LNCaP clone FGC (cell line): ENCODE results near the gene ACTL7A.

Source experiments
- DNase-seq: peaks from one replicate; pipeline ENCODE4 v3.0.0-alpha.2; 2011; ENCODE audit warnings: low read depth
- H3K4me3 ChIP-seq: 2 replicates; pipeline ENCODE4 v1.5.1; 2011; ENCODE audit warnings: mild to moderate bottlenecking, low read depth, low read length, control low read depth
- CTCF ChIP-seq: IDR thresholded peaks from 2 replicates; pipeline ENCODE4 v1.5.1; 2012; ENCODE audit warnings: mild to moderate bottlenecking; ENCODE audit not compliant: control insufficient read depth, insufficient read depth; ENCODE audit errors: extremely low read depth

ACTL7A gene

GRCh38 chr9:108855888-108856287 is 6.2 kb upstream of the ACTL7A start, which contains the start of gene ACTL7B:
Gene ACTL7B (minus strand): TSS chr9:108855986. CDS start chr9:108855930, 56 bp downstream.
- DNase-seq = no peak
- TF ChIP-seq CTCF = no peak
- H3K4me3 ChIP-seq = no peak within 1 kb of the TSS

GRCh38 chr9:108857572-108857971 is 4.5 kb upstream of the ACTL7A start:
- TF ChIP-seq CTCF = no peak
- DNase-seq = no peak

GRCh38 chr9:108859459-108860114 is 2.5 kb upstream of the ACTL7A start:
- no peak overlapping the region for H3K4me3 ChIP-seq
- TF ChIP-seq CTCF = no peak
- DNase-seq = no peak

More at GRCh38 chr9:108857572-108857971, 4.5 kb upstream of the ACTL7A start:
- H3K4me3 ChIP-seq = no peak overlapping the region

- no peak for DNase-seq
- no peak overlapping the region for H3K4me3 ChIP-seq
- no peak for TF ChIP-seq CTCF
Measured at GRCh38 chr9:108860354-108860753, 1.7 kb upstream of the ACTL7A start.

GRCh38 chr9:108860764-108861163 is 1.3 kb upstream of the ACTL7A start:
- no peak overlapping the region for H3K4me3 ChIP-seq
- DNase-seq = no peak
- no peak for TF ChIP-seq CTCF

GRCh38 chr9:108861464-108861863 is 602 bp upstream of the ACTL7A start:
- H3K4me3 ChIP-seq = no peak overlapping the region
- DNase-seq = no peak
- TF ChIP-seq CTCF = no peak

- DNase-seq = no peak
- no peak for TF ChIP-seq CTCF
- no peak overlapping the region for H3K4me3 ChIP-seq
Measured at GRCh38 chr9:108863891-108864290, 1.8 kb downstream of the ACTL7A start.
